Uterus (tissue), 2 donors: ENCODE data around the gene BAD.

ENCODE experiments used
- POLR2A ChIP-seq, 2 donors: fragments of 450-650 bp; IDR thresholded peaks; one replicate each; pipeline ENCODE4 v1.6.1; 2016; ENCODE audit warnings: antibody characterized with exemption in 2 of 2, mild to moderate bottlenecking in 1 of 2, moderate library complexity in 1 of 2
- TF ChIP-seq, protein P1 (sequence below), 4 experiments: fragments of 200-600 bp in 2 of 4; fragments of 450-650 bp in 2 of 4; sonication (generic) in 2 of 4; IDR thresholded peaks; one replicate each; pipeline ENCODE4 v1.5.1; 2016 to 2019; ENCODE audit warnings: antibody characterized with exemption in 4 of 4, mild to moderate bottlenecking in 2 of 4, moderate library complexity in 1 of 4

DNA sequence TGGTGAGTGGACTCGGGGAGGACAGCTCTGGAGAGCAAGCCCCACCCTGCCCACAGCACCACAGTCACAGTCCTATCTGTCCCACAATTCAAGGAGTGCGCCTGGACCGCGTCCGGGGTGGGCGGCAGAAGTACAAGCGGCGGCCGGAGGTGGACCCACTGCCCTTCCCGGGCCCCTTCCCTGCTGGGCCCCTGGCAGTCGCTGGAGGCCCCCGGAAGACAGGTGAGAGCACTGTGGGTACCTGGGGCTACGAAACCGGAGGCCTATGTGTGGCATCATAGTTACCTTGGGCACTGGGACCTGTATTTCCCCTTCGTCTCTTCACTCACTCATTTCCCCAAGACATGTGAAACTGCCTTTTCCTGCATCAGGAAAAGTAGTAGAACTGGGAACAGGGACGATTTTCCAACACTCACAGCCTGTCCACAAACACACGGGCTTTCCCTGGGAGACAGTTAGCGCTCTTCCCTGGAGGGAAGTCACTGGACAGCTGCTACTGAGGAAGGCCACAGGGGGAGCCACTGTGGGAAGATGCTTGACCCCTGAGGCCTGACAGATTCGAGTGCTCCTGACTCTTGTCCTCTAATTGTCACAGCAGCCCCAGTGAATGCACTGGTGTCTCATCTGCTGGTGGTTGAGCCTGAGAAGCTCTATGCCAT is 29.8 kb upstream of the BAD start:
- TF ChIP-seq, protein P1, sequence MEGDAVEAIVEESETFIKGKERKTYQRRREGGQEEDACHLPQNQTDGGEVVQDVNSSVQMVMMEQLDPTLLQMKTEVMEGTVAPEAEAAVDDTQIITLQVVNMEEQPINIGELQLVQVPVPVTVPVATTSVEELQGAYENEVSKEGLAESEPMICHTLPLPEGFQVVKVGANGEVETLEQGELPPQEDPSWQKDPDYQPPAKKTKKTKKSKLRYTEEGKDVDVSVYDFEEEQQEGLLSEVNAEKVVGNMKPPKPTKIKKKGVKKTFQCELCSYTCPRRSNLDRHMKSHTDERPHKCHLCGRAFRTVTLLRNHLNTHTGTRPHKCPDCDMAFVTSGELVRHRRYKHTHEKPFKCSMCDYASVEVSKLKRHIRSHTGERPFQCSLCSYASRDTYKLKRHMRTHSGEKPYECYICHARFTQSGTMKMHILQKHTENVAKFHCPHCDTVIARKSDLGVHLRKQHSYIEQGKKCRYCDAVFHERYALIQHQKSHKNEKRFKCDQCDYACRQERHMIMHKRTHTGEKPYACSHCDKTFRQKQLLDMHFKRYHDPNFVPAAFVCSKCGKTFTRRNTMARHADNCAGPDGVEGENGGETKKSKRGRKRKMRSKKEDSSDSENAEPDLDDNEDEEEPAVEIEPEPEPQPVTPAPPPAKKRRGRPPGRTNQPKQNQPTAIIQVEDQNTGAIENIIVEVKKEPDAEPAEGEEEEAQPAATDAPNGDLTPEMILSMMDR (IDR thresholded peaks at IDR 0.05), result no peak
- no peak for TF ChIP-seq POLR2A (IDR thresholded peaks at IDR 0.05)
